Stimulated activated CD4-positive, alpha-beta T cell treated with anti-CD3 and anti-CD28 coated beads, TNF-alpha, amount 100 ng/mL, for 24 hours (primary cell): Measurements from ENCODE around the gene ANKRD18A.
A peak's percentile ranks its signal among the peaks of the same experiment; 100 is the strongest.
"Not testable (repeated sequence)": the region's sequence is repeated elsewhere in the genome, so short reads cannot be mapped to it uniquely, and the experiment has no call there.

Experiments
- DNase-seq, 3 experiments: peaks; one replicate each; pipeline ENCODE4 v3.0.0-alpha.2; 2020; ENCODE audit warnings: low read depth in 3 of 3

The ANKRD18A gene

DNA sequence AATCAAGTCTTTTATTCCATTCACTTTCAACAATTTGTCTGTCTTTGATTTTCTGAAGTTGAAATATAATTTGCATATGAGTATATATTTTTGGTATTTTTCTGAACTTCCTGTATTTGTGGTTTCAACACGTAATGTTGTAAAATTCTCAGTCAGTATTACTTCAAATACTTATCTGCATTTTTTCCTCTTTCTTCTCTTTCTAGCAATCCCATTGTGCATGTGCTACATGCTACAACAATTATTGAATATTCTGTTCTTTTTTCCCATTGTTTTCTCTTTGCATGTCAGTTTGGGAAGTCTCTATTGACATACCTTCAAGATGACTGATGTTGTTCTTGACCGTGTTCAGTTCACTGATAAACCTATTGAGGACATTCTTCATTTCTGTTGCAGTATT is 5.6 kb upstream of the ANKRD18A start:
- no peak for DNase-seq

DNA sequence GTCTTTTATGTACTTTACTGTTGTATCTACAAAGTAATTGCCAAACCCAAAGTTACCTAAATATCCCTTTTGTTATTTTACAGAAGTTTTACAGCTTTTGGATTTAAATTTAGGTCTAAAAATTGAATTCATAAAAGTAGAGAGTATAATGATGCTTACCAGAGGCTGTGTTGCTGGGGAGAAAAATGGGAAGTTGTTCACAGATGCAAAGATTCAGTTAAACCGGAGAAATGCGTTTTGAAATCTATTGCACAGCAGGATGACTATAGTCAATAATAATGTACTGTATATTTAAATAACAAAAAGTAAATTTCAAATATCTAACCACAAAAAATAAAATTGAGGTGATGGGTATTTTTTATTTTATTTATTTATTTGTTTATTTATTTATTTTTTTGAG is 2.6 kb upstream of the ANKRD18A start:
- no peak for DNase-seq

DNA sequence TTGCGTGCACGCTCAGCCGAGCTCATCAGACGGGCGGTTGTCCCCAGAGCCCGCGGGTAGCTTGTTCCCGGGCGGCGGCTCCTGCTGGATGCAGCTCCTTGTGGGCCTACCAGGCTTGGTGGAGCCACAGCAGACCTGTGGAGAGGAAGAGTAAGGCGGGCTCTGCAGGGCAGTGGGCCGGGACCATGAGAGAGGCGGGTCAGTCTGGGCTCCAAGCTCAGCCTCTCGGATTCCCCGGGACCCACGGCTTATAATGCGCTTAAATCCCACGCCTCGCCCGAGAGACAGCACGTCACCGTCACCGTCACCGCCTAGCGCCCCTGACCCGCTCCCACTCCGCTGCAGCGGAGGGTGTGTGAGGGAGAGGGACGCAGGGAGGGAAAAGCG is 1.9 kb upstream of the ANKRD18A start:
- peak in 1 of 3 experiments; percentile 12 for DNase-seq

DNA sequence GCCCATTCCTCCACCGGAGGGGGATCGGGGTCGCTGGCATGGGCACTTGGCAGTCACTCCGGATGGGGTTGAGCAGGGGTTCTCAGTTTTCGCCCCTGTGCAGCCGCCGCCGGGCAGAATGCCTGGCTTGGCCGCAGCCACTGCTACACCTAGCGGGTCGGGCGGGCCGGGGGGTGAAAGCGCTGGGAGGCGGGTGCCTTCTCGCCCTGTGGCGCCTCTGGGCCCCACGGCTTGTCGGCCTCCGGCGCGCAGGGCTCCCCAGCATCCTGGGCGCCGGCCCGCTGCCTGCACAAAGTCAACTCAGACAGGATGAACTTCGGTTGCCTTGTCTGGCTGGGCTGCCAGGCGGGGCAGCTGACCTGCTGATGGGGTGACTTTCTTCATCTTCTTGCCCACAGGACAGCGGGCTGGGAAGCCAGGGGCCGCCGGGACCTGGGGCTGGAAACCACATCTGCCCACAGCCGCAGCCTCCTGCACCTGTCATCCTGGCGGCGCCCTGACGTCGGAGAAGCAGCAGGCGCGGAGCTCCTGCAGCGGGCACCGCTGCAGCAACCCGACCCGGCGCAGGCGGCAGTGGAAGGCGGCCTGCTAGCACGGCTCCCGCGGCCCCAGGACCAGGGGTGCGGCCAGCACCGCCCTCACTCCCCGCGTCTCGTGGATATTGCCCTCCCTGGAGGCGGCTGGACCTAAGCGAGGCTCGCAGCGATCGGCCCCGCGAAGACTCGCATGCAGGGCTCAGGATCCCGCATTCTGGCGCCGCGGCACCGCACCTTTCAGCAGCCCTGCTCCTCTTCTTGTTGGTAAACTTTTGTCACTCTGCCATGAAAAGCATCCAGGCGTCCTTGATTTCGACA is 1.3 kb upstream of the ANKRD18A start:
- DNase-seq = peak; percentile 3 to 40 (median 11)

DNA sequence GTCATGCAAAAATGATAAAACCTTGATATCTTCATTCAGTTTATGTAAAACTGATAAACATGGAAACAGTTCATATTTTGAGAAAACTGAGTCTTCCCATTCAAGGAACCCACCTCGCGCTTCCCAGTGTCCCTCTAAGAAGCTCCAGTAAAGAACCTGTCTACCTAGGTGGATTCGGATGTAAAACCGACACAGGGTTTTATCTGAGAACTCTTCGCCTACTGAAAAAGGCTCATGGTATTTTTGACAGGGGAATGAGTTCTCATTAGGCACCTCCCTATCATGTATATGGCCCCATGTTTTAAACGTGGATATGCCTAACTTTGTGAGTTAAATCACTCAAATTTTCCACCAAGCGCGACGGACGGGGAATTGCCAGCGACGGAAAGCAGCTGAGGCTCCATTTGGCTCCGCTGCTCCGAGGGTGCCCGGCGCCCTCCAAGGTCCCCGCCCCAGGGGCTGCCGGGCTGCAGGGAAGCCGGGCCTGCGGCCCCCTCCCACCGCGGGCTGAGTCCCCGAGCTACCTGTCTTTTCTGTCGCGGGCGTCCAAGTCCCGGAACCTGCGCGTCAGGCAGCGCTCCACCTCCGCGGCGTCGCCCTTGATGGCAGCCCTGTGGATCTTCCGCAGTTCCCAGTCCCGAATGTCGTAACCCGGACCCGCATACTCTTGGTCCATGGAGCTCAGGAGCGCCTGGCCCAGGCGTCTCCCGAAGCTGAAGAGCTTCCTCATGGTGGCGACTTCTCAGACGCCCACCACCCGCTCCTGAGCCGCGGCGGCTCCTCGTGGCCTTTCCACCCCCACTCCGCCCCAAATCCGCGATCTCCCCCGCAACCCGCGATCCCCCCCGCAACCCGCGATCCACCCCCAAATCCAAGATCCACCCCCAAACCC is 594 bp downstream of the ANKRD18A start:
- peak in 2 of 3 experiments; percentile 11 to 41 for DNase-seq

DNA sequence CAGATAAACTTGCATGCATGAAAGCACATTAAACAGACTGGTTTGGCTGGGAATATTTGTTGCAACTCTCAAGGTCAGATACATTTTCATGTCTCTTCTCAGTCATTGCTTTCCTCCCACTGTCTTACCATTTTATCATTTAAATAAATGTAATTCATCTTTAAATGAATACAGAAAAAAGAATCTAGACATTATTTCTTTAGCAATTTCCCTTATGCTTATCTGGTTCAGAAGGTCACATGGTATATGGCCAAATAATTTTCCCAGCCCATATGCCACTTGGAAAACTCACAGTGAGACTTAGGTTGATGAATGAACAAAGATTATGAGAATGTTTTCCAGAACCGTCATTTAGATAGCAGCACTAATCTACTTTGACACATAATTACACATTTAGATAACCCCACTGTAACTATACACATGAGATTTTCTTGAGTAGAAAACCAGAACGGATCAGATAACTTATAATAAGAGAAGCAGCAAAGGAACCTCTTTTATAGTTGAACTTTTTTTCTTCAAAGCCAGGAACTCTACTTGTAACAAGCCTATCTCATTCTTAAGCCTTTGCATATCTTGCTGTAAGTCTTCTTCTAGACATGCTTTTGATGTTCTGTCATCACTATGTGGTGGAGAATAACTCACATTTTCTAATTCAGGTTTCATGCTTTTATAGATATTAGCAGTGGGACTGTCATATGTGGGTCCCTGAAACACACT is 22.2 kb downstream of the ANKRD18A start:
- not testable (repeated sequence) for DNase-seq

DNA sequence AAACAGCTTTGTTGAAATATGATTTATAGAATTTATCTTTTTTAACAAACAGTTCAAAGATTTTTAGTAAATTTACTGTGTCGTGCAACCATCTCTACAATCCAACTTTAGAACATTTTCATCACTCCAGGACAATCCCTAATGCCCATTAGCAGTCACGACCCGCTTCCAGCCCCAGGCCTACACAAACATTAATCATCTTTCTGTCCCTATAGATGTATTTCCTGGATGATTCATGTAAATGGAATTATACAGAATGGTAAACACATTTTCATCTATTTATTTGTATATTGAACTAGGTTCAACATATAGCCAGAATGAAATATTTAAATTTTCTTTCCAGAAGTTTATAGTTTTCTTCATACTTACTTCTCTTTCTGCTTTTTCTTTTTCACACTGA is 25.3 kb downstream of the ANKRD18A start:
- DNase-seq = not testable (repeated sequence)

DNA sequence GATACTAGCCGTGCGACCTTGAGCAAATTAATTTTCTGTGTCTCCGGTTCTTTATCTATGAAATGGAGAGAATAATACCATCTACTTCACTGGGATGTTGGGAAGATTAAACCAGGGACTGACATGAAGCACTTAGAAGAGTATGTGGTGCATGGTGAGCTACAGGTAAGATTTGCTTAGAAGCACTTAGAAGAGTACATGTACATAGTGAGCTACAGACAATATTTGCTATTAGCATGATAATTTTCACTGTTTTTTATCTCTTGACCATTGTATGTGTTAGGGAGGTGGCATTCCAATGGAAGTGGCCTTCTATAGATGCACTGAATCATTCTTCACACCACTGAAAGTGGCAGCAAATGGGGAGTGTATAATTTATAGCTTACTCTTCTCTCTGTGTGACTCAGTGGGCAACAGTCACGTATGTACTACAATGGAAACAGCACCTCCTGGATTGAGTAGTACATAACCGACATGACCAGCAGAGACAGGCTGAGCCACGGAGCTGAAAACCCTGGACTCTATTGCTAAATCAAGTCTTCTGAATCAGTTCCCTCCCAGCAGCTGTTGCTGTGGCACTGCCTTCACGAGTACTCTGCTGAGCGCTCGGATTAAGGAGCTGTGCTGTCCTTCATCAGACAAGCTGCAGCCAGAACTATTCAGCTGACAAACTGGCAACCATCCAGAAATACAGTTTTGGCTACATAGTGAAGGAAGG is 28.9 kb downstream of the ANKRD18A start:
- DNase-seq = not testable (repeated sequence)

DNA sequence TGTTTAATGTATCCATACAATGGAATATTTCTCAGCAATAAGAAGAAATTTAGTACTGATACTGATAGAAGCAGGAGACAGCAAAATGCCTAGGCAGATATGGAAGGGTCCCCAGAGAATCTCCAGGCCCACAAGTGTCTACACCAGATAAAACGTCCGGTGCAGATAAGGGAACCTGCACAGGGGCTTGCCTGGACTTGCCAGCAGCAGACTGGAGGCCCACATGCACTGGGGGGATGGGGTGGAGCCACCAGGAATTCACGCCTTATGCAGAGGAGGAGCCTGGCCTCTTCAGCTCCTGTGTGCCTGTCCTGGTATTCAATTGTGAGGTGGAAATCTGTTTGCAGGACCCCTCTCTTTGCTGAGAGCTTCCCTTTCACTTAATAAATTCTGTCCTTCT is 36.6 kb downstream of the ANKRD18A start:
- DNase-seq = not testable (repeated sequence)

DNA sequence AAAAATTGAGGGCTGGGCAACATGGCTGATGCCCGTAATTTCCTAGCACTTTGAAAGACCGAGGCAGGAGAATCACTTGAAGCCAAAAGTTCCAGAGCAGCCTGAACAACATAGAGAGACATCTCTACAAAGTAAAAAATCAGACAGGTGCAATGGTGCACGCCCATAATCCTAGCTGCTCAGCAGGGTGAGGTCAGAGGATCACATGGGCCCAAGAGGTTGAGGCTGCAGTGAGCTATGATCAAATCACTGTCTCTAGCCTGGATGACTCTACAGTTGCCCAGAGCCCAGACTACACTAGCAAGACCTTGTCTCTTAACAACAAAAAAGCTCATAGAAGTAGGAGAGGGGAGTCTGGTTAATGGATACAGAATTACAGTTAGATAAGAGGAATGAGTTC is 40.3 kb downstream of the ANKRD18A start:
- DNase-seq = not testable (repeated sequence)

DNA sequence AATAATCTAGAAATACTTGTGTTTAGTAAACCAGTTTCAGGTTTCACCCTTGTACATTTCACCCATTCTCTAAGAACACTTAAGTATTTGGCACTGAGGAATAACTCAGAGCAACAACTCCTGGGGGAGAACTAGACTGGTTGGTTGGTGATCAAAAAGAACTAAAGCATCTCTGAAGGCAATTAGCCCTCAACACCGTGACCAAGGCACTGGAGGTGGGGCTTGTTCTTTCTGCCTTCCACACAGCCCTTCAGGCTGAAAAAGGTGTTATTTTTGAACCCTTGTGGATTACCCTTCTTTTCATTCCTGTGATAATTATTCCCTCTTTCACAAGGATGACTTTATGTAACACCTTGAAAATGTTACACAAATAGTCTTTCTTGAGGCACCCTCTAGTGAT is 44.2 kb downstream of the ANKRD18A start:
- not testable (repeated sequence) for DNase-seq

DNA sequence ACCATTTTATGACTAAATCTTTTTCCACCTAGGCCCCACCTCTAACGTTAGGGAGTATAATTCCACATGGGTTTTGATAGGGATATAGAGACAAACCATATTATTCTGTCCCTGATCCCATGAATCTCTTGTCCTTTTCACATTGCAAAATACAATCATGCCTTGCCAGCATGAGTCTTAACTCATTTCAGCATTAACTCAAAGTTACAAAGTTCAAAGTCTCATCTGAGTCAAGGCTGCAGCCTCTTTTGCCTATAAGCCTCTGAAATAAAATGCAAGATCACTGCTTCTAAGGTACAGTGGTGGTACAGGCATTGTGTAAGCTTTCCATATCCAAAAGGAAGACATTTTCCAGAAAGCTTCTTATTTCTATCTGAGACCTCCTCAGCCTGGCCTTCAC is 54.3 kb downstream of the ANKRD18A start:
- DNase-seq = not testable (repeated sequence)

DNA sequence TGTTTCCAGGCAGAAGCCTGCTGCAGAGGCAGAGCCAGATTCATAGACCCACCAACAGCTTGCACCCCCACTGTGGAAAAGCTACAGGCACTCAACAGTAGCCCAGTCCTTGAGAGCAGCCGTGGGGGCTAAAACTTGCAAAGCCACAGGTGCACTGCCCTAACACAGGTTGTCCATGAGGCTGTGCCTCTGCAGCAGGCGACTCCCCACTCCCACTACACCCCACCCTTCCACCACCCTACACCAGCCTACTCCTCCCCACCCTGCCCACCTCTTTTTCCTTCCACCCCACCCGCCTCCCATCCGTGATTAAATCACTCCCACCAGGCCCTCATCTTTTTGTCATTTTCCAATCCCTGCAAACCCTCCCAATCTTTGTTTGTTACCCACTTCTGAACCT is 55.2 kb downstream of the ANKRD18A start:
- DNase-seq = not testable (repeated sequence)

DNA sequence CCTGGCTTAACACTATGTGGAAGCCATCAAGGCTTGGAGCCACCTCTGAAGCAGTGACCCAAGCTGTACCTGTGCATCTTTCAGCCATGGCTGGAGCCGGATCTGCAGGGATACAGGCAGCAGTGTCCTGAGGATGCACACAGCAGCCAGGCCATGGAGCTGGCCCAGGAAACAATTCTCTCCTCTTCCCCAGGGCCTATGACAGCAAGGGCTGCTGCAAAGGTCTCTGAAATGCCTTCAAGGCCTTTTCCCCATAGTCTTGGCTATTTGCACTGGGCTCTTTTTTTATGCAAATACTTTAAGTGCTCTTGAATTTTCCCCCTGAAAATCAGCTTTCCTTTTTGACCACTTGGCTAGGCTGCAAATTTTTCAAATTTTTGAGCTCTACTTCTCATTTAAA is 56.5 kb downstream of the ANKRD18A start:
- DNase-seq = not testable (repeated sequence)

DNA sequence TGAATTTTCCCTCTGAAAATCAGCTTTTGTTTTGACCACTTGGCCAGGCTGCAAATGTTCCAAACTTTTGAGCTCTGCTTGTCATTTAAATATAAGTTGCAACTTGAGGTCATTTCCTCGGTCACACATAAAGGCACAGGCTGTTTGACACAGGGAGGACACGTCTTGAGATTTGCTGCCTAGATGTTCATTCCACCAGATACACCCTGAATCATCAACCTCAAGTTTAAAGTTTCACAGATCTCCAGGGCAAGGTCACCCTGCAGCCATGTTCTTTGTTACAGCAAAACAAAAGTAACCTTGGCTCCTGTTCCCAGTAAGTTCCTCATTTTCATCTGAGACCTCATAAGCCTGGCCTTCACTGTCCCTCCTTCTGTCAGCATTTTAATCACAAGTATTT is 59.3 kb downstream of the ANKRD18A start:
- DNase-seq = not testable (repeated sequence)

DNA sequence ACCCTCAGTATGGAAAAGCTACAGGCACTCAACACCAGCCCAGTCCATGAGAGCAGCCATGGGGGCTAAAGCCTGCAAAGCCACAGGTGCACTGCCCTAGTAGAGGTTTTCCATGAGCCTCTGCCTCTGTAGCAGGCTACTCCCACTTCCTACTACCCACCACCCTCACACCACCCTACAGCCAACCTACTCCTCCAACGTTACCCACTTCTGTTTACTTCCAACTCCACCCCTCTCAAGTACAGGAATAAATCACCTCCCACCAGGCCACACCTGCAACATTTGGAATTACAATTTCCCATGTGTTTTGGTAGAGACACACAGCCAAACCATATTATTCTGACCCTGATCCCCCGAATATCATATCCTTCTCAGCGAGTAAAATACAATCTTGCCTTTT is 61.2 kb downstream of the ANKRD18A start:
- DNase-seq = not testable (repeated sequence)

DNA sequence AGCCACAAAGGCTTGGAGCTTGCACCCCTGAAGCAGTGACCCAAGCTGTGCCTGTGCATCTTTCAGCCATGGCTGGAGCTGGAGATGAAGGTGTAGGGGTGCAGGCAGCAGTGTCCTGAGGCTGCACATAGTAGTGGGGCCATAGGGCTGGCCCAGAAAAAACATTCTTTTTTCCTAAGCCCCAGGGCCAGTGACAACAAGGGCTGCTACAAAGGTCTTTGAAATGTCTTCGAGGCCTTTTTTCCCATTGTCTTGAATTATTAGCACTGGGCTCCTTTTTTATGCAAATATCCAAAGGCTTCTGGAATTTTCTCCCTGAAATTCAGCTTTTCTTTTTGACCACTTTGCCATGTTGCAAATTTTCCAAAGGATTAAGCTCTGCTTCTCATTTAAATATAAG is 62.6 kb downstream of the ANKRD18A start:
- DNase-seq = not testable (repeated sequence)

DNA sequence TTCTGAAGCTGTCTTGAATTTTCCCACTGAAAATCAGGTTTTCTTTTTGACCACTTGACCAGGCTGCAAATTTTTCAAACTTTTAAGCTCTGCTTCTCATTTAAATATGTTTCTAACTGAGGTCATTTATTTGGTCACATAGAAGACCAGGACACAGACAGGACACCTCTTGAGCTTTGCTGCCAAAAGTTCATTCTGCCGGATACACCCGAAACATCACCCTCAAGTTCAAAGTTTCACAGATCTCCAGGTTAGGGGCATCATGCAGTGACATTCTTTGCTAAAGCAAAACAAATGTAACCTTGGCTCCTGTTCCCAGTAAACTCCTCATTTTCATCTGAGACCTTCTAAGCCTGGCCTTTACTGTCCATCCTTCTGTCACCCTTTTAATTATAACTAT is 65.4 kb downstream of the ANKRD18A start:
- not testable (repeated sequence) for DNase-seq

DNA sequence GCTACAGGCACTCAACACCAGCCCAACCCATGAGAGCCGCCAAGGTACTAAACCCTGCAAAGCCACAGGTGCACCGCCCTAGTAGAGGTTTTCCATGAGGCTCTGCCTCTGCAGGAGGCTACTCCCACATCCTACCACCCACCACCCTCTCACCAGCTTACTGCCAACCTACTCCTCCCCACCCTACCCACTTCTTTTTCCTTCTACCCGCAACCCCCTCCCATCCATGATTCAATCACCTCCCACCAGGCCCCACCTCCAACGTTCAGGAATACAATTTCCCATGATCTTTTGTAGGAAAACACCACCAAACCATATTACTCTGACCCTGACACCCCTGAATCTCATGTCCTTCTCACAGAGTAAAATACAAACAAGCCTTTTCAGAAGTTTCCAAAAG is 67.4 kb downstream of the ANKRD18A start:
- not testable (repeated sequence) for DNase-seq

DNA sequence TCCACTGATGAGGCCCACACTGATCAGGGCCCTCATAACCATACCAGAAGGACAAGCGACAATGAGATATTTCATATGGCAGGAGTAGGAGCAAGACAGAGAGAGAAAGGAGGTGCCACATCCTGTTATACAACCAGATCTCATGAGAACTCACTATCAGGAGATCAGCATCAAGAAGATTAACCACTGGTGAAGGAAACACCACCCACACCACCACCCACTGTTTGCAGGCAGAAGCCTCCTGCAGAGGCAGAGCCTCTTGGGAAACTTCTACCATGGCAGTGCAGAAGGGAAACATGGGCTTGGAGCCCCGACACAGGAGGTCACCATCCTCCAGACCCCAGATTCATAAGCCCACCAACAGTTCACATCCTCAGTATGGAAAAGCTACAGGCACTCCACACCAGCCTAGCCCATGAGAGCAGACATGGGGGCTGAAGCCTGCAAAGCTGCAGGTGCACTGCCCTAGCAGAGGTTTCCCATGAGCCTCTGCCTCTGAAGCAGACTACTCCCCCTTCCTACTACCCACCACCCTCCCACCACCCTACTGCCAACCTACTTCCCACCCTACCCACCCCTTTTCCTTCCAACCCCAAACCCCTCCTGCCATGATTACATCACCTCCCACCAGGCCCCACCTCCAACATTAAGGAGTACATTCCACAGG is 73.8 kb downstream of the ANKRD18A start:
- DNase-seq = peak in 2 of 3 experiments; percentile 7 to 47

DNA sequence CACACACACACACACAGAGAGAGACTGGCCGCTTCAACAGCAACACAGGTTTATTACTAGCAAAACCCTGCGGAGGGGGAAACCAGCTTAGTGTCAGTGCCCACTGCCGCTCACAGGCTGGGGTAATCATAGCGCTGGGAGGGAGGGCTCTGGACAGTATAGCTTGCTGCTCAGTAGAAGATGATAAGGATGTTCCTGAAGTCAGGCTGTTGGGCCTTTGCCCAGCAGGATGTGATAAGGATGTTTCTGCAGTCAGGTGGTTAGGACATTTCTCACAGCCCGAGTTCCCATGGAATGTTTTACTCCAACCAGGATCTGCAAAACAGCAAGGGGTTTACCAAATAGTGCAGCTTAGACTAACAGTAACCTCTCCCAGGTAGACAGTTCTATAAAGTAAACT is 79.9 kb downstream of the ANKRD18A start:
- DNase-seq = not testable (repeated sequence)
